HCT116 (cell line): ENCODE results near the gene STYXL1. TPM values are rescaled to one million over a fixed set of nuclear protein-coding genes. Genes with fewer than 3 reads are reported as not detected.

Experiments used
- ATAC-seq: fragments of 200-7000 bp; cut with Tn5 transposase; 2 replicates; pipeline ENCODE4 v1.9.1; 2020; ENCODE audit warnings: mild to moderate bottlenecking, moderate library complexity
- BruUV-seq: library from RNA; stranded (reverse); fragments of 400-500 nt; replicated peaks from 2 replicates; lab custom pipeline; 2021; lab: Mats Ljungman, UMichigan
- CTCF ChIA-PET: fragments of 300-600 bp; sonication (Branson Sonifier 250); formaldehyde crosslinking; loops from one replicate; lab custom pipeline; 2021; ENCODE audit warnings: antibody characterized with exemption; lab: Charles Lee
- POLR2A ChIA-PET: fragments of 300-600, 350-600 bp; sonication (Branson Sonifier 250); formaldehyde crosslinking; loops from one replicate; lab custom pipeline; 2021; ENCODE audit warnings: antibody characterized with exemption; lab: Charles Lee
- RAD21 ChIA-PET, 2 experiments: fragments of 300-600 bp; sonication (Branson Sonifier 250); formaldehyde crosslinking; loops; one replicate each; lab custom pipeline; 2023; ENCODE audit warnings: low total read pairs in 2 of 2; ENCODE audit not compliant: uncharacterized antibody in 2 of 2, unreplicated experiment in 2 of 2, low non-redundant PET in 1 of 2; lab: Charles Lee
- DNase-seq: peaks from one replicate; pipeline ENCODE4 v3.0.0-alpha.2; 2010; ENCODE audit warnings: low read depth, low spot score
- H2AFZ ChIP-seq: fragments of 200-600 bp; shearing (Covaris generic), sonication (generic); 2 replicates; pipeline ENCODE4 v1.6.1; 2017; ENCODE audit warnings: low read depth, mixed run types, mixed read lengths, antibody characterized with exemption, low read length; ENCODE audit not compliant: poor library complexity, severe bottlenecking
- H3K27ac ChIP-seq: 2 replicates; pipeline ENCODE4 v1.5.1; 2012; ENCODE audit warnings: low read depth, low read length
- H3K27me3 ChIP-seq: fragments of 200-600 bp; sonication (generic); 2 replicates; pipeline ENCODE4 v1.6.1; 2016; ENCODE audit warnings: mixed run types, low read length, mixed read lengths; ENCODE audit not compliant: insufficient read depth
- H3K36me3 ChIP-seq, 2 experiments: fragments of 200-500 bp in 1 of 2; fragments of 200-600 bp in 1 of 2; sonication (Bioruptor generic) in 1 of 2; sonication (generic) in 1 of 2; 2 replicates each; pipeline versions ENCODE4 v1.5.1 to v1.6.1; 2014 to 2016; ENCODE audit warnings: low read length in 2 of 2, inconsistent platforms in 1 of 2, mixed read lengths in 1 of 2, mixed run types in 1 of 2; ENCODE audit not compliant: insufficient read depth in 2 of 2, control insufficient read depth in 1 of 2
- H3K4me1 ChIP-seq, 2 experiments: fragments of 200-600 bp in 1 of 2; sonication (generic) in 1 of 2; 2 replicates each; pipeline versions ENCODE4 v1.5.1 to v1.6.1; 2012 to 2017; ENCODE audit warnings: low read length in 2 of 2, inconsistent platforms in 1 of 2, mild to moderate bottlenecking in 1 of 2, mixed read lengths in 1 of 2, mixed run types in 1 of 2, moderate library complexity in 1 of 2; ENCODE audit not compliant: insufficient read depth in 2 of 2, control insufficient read depth in 1 of 2
- H3K4me2 ChIP-seq: fragments of 200-600 bp; sonication (generic); 2 replicates; pipeline ENCODE4 v1.6.1; 2017; ENCODE audit warnings: mixed run types, low read length, mixed read lengths
- H3K4me3 ChIP-seq, 2 experiments: fragments of 200-600 bp in 1 of 2; sonication (generic) in 1 of 2; replicated peaks in 1 of 2; 2 replicates each; pipeline ENCODE4 v1.5.1; 2011 to 2016; ENCODE audit warnings: low read length in 2 of 2, control low read depth in 1 of 2, low read depth in 1 of 2, mild to moderate bottlenecking in 1 of 2, mixed read lengths in 1 of 2, mixed run types in 1 of 2
- H3K79me2 ChIP-seq: fragments of 200-600 bp; sonication (generic); 2 replicates; pipeline ENCODE4 v1.6.1; 2017; ENCODE audit warnings: mild to moderate bottlenecking, mixed run types, low read length, moderate library complexity, mixed read lengths; ENCODE audit not compliant: insufficient read depth
- H3K9ac ChIP-seq: fragments of 200-600 bp; sonication (generic); 2 replicates; pipeline ENCODE4 v1.6.1; 2016; ENCODE audit warnings: low read length, mixed read lengths
- H3K9me2 ChIP-seq: fragments of 200-600 bp; sonication (generic), shearing (Covaris generic); 2 replicates; pipeline ENCODE4 v1.6.1; 2017; ENCODE audit warnings: mixed run types, mild to moderate bottlenecking, moderate library complexity; ENCODE audit not compliant: insufficient read depth
- H3K9me3 ChIP-seq, 2 experiments: fragments of 200-500 bp in 1 of 2; fragments of 200-600 bp in 1 of 2; sonication (Bioruptor generic) in 1 of 2; sonication (generic) in 1 of 2; 2 replicates each; pipeline ENCODE4 v1.6.1; 2014 to 2017; ENCODE audit warnings: low read length in 2 of 2, mixed read lengths in 2 of 2, inconsistent platforms in 1 of 2, low read depth in 1 of 2, mild to moderate bottlenecking in 1 of 2, mixed run types in 1 of 2, moderate library complexity in 1 of 2; ENCODE audit not compliant: control insufficient read depth in 1 of 2, insufficient read depth in 1 of 2
- H4K20me1 ChIP-seq: fragments of 200-600 bp; sonication (generic), shearing (Covaris generic); 2 replicates; pipeline ENCODE4 v1.6.1; 2017; ENCODE audit warnings: mixed run types, mild to moderate bottlenecking, moderate library complexity; ENCODE audit not compliant: insufficient read depth
- CEBPB ChIP-seq: IDR thresholded peaks from 2 replicates; pipeline ENCODE4 v1.6.1; 2012; ENCODE audit warnings: low read depth
- EGR1 ChIP-seq: IDR thresholded peaks from 2 replicates; pipeline ENCODE4 v1.6.1; 2012; ENCODE audit warnings: low read depth
- EZH2phosphoT487 ChIP-seq: fragments of 200-600 bp; IDR thresholded peaks from 2 replicates; pipeline ENCODE4 v1.6.1; 2018; ENCODE audit warnings: antibody characterized with exemption, borderline replicate concordance
- FOSL1 ChIP-seq: IDR thresholded peaks from 2 replicates; pipeline ENCODE4 v1.6.1; 2012; ENCODE audit warnings: low read depth
- POLR2A ChIP-seq: IDR thresholded peaks from 2 replicates; pipeline ENCODE4 v1.7.0; 2011; ENCODE audit warnings: borderline replicate concordance; ENCODE audit not compliant: insufficient read depth, insufficient read length; ENCODE audit errors: extremely low read depth
- RAD21 ChIP-seq: IDR thresholded peaks from 2 replicates; pipeline ENCODE4 v1.6.1; 2012; ENCODE audit warnings: low read depth, mild to moderate bottlenecking
- SIN3A ChIP-seq: IDR thresholded peaks from 2 replicates; pipeline ENCODE4 v1.6.1; 2012; ENCODE audit warnings: low read depth
- SP1 ChIP-seq: IDR thresholded peaks from 2 replicates; pipeline ENCODE4 v1.6.1; 2012; ENCODE audit warnings: low read depth
- SRF ChIP-seq: IDR thresholded peaks from 2 replicates; pipeline ENCODE4 v1.6.1; 2012; ENCODE audit warnings: low read depth
- YY1 ChIP-seq: IDR thresholded peaks from 2 replicates; pipeline ENCODE4 v1.6.1; 2011; ENCODE audit warnings: low read length, low read depth, moderate library complexity, mild to moderate bottlenecking; ENCODE audit not compliant: insufficient replicate concordance; ENCODE audit errors: extremely low read depth
- ZBTB33 ChIP-seq: IDR thresholded peaks from 2 replicates; pipeline ENCODE4 v1.6.1; 2011; ENCODE audit warnings: mild to moderate bottlenecking, low read length, moderate library complexity; ENCODE audit not compliant: insufficient replicate concordance; ENCODE audit errors: extremely low read depth
- ZFX ChIP-seq: fragments of 450-650 bp; IDR thresholded peaks from 2 replicates; pipeline ENCODE4 v1.6.1; 2017
- ZNF274 ChIP-seq: fragments of 200-500 bp; sonication (Bioruptor generic); IDR thresholded peaks from 2 replicates; pipeline ENCODE4 v1.6.1; 2014; ENCODE audit warnings: mild to moderate bottlenecking, low read depth, low read length, inconsistent platforms
- intact Hi-C: fragments of 100-400 bp; cut with micrococcal nuclease; formaldehyde crosslinking; loops from 2 replicates; pipeline ENCODE4 v1.10.0; 2022
- total RNA-seq: library from RNA; stranded (reverse); gene quantifications from one replicate; pipeline ENCODE4 v1.2.1, GENCODE V29; 2021; ENCODE audit not compliant: unreplicated experiment
- TF ChIP-seq, protein P1 (sequence below): IDR thresholded peaks from 2 replicates; pipeline ENCODE4 v1.6.1; 2012; ENCODE audit warnings: low read depth

STYXL1 gene
- total RNA-seq, 1 experiment from 2014 or later: 32.5 TPM

- Histone ChIP-seq H3K27ac (no peak overlapping the region), H3K27me3 (no peaks in the 10 kb centered on the region), H3K4me2 (no peak overlapping the region), H3K9me2 (no peaks in the 10 kb centered on the region), H4K20me1 (no peaks in the 10 kb centered on the region), H3K4me1 (no peaks in the 10 kb centered on the region), H3K9me3 (no peaks in the 10 kb centered on the region), H3K9ac (no peak overlapping the region), H3K4me3 (no peak overlapping the region), H3K79me2 (no peaks in the 10 kb centered on the region), H2AFZ (no peak overlapping the region), H3K36me3 (no peaks in the 10 kb centered on the region)
- DNase-seq: no peak
- TF ChIP-seq ZFX (no peak), POLR2A (no peak), YY1 (no peak), EGR1 (no peak), CEBPB (no peak), FOSL1 (no peak), ZNF274 (no peak), SRF (no peak), RAD21 (no peak), ZBTB33 (no peak), SP1 (no peak), SIN3A (no peak), EZH2phosphoT487 (no peak)
- TF ChIP-seq, protein P1, sequence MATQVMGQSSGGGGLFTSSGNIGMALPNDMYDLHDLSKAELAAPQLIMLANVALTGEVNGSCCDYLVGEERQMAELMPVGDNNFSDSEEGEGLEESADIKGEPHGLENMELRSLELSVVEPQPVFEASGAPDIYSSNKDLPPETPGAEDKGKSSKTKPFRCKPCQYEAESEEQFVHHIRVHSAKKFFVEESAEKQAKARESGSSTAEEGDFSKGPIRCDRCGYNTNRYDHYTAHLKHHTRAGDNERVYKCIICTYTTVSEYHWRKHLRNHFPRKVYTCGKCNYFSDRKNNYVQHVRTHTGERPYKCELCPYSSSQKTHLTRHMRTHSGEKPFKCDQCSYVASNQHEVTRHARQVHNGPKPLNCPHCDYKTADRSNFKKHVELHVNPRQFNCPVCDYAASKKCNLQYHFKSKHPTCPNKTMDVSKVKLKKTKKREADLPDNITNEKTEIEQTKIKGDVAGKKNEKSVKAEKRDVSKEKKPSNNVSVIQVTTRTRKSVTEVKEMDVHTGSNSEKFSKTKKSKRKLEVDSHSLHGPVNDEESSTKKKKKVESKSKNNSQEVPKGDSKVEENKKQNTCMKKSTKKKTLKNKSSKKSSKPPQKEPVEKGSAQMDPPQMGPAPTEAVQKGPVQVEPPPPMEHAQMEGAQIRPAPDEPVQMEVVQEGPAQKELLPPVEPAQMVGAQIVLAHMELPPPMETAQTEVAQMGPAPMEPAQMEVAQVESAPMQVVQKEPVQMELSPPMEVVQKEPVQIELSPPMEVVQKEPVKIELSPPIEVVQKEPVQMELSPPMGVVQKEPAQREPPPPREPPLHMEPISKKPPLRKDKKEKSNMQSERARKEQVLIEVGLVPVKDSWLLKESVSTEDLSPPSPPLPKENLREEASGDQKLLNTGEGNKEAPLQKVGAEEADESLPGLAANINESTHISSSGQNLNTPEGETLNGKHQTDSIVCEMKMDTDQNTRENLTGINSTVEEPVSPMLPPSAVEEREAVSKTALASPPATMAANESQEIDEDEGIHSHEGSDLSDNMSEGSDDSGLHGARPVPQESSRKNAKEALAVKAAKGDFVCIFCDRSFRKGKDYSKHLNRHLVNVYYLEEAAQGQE: no peak
- RAD21 ChIA-PET: no interaction called here
- CTCF ChIA-PET: interaction anchor here (1.2 kb wide), 1 partner anchor 225 kb away, joined by 3 read pairs; no protein-coding TSS in a partner anchor
- intact Hi-C loops: no loop called here
- ATAC-seq: no peak
- POLR2A ChIA-PET: interaction anchor here (0.9 kb wide), 1 partner anchor 10 kb away, joined by 3 read pairs; the partner anchor contains the start of genes MDH2 and STYXL1
- no TSS peak for BruUV-seq
Measured at GRCh38 chr7:76037310-76037709, 10.5 kb downstream of the STYXL1 start.
